H4 (cell line): ENCODE results near the gene ZNF407. TPM values are rescaled to one million over a fixed set of nuclear protein-coding genes. Genes with fewer than 3 reads are reported as not detected.
A peak's percentile ranks its signal among the peaks of the same experiment; 100 is the strongest.

Source experiments
- DNase-seq: peaks from one replicate; pipeline ENCODE4 v3.0.0-alpha.2; 2015; ENCODE audit warnings: low spot score
- total RNA-seq: library from RNA; depleted of rRNA; stranded (reverse); fragments of >200 nt; shearing (Covaris generic); gene quantifications from 2 replicates; pipeline ENCODE4 v1.2.3, GENCODE V29; 2014

ZNF407 gene
- total RNA-seq, 1 experiment from 2014 or later, result 5.6 TPM

DNA sequence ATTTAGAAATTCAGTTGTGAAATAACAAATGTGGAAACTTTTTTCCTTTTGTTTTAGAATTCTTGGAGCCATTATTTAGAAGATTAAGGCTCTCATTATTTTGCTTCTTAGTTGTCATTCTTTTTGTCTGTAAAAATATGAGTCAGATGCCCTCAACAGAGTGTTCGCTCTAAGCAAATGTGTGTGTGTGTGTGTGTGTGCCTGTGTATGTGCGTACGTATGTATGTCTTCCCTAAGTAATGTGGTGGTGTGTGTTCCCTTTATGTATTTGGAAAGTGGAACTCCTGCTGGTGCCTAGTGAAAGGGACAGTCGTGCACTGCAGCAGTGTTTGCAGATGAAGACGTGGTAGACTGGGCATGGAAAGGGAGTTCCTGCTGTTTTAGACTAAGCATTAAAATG is 27.5 kb downstream of the ZNF407 start:
- DNase-seq, result no peak

DNA sequence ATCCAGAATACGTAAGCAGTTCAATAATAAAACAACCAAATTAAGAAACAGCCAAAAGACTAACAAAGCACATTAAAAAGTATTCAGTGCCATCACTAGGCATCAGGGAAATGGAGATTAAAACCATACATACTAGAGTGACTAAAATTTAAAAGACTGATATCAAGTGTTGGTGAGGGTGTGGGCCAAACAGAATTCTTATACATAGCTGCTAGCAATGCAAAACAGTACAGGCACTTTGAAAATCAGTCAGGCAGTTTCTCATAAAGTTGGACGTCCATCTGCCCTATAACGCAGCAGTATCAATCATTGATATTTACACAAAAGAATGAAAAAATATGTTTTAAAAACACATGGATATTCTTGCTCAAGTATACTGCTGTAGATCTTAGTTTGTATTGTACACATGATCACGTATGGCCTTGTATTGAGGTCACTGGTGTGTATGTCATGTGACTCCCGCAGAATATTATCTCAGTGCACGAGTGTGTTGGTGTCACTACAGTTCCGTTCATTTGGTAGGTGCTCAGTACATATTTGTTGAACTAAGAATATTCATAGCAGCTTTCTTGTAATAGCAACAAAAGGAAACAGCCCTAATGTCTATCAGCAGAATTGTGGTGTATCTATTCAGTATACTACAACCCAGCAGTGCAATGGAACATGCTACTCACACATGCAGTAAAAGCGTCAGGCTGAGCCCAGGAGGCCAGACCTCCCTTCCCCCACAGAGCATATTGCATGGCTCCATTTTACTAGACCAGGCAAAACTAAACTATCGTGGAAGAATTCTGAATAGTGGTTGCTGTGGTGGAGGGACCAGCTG is 28.6 kb downstream of the ZNF407 start:
- no peak for DNase-seq

DNA sequence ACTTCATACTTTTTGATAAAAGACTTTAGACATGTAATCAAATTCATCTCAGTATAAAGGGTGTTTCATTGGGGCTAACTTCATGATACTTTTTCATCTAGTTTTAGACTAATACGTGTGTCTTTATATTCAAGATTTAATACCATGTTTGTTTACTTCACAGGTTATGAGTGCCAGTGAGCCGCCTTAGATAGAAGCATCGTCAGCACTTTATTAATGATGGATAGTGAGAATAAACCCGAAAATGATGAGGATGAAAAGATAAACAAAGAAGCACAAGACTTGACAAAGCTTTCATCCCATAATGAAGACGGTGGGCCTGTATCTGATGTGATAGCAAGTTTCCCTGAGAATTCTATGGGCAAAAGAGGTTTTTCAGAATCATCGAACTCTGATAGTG is 33.1 kb downstream of the ZNF407 start:
- DNase-seq, result no peak

DNA sequence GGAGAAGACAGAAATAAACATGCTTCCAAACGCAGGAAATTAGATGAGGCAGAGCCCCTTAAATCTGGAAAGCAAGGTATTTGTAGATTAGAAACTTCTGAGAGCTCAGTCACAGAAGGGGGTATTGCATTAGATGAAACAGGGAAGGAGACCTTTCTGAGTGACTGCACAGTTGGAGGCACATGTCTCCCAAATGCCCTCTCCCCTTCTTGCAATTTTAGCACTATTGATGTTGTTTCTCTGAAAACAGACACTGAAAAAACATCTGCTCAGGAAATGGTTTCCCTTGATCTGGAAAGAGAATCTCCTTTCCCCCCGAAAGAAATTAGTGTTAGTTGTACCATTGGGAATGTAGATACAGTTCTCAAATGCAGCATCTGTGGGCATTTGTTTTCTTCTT is 33.5 kb downstream of the ZNF407 start:
- DNase-seq, result no peak

DNA sequence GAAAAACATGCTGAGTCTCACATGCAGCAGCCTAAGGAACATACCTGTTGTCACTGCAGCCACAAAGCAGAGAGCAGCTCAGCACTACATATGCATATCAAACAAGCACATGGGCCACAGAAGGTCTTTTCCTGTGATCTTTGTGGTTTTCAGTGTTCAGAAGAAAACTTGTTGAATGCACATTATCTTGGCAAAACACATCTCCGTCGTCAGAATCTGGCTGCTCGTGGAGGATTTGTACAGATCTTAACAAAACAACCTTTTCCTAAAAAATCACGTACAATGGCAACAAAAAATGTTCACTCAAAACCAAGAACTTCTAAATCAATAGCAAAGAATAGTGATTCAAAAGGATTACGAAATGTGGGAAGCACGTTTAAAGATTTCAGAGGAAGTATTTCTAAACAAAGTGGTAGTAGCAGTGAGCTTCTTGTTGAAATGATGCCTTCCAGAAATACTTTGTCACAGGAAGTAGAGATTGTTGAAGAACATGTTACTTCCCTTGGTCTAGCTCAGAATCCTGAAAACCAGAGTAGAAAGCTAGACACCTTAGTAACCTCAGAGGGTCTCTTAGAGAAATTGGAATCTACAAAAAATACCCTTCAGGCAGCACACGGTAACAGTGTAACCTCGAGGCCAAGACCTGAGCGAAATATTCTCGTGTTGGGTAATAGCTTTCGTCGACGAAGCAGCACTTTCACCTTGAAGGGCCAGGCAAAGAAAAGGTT is 34.1 kb downstream of the ZNF407 start:
- DNase-seq, result no peak

DNA sequence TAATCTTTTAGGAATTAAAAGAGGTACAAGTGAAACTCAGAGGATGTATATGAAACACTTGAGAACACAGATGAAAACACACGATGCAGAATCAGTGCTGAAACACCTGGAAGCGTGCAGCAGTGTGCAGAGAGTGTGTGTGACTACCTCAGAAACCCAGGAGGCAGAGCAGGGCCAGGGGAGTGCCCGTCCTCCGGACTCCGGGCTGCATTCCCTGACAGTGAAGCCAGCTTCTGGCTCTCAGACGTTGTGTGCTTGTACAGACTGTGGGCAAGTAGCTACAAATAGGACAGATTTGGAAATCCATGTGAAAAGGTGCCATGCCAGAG is 34.6 kb downstream of the ZNF407 start:
- no peak for DNase-seq

DNA sequence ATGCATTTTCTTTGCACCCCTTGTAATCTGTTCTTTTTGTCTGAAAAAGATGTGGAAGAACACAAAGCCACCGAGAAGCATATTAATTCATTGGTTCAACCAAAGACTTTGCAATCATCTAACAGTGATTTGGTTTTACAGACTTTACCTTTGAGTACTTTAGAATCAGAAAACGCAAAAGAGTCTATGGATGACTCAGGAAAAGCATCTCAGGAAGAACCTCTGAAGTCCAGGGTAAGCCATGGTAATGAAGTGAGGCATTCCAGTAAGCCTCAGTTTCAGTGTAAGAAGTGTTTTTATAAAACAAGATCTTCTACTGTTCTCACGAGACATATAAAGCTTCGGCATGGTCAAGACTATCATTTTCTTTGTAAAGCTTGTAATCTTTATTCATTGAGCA is 35.2 kb downstream of the ZNF407 start:
- no peak for DNase-seq

DNA sequence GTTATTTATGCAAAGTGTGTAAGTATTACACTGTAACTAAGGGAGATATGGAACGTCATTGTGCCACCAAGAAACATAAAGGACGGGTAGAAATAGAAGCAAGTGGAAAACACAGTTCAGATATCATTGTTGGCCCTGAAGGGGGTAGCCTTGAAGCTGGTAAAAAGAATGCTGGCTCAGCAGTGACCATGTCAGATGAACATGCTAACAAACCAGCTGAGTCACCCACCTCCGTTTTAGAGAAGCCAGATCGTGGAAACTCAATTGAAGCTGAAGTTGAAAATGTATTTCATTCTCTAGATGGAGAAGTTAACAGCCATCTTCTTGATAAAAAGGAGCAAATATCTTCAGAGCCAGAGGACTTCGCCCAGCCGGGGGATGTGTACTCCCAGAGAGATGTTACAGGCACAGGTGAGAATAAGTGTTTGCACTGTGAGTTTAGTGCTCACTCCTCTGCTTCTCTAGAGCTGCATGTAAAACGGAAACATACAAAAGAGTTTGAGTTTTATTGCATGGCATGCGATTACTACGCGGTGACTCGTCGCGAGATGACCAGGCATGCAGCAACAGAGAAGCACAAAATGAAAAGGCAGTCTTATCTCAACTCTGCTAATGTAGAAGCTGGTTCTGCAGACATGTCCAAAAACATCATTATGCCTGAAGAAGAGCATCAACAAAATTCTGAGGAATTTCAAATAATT is 36.1 kb downstream of the ZNF407 start:
- DNase-seq, result no peak

DNA sequence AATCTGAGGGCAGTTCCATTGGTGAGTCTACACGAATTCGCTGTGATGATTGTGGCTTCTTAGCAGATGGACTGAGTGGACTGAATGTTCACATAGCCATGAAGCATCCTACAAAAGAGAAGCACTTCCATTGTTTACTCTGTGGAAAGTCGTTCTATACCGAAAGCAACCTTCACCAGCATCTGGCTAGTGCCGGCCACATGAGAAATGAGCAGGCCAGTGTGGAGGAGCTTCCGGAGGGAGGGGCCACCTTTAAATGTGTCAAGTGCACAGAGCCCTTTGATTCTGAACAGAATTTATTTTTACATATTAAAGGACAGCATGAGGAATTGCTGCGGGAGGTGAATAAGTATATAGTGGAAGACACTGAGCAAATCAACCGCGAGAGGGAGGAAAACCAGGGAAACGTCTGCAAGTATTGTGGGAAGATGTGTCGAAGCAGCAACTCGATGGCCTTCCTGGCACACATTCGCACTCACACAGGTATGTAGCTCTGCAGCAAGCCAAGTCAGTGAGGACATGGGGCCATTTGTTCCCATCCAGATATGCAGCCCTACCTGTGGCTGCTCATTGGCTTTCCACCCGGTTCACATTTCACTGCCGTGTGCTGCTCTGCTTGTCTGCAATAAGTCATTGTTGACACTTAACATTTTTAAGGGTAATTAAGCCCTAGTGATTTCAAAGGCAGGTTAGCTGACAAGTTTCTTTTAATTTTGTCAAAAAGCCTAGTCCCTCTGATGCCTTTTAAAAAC is 37.7 kb downstream of the ZNF407 start:
- no peak for DNase-seq

DNA sequence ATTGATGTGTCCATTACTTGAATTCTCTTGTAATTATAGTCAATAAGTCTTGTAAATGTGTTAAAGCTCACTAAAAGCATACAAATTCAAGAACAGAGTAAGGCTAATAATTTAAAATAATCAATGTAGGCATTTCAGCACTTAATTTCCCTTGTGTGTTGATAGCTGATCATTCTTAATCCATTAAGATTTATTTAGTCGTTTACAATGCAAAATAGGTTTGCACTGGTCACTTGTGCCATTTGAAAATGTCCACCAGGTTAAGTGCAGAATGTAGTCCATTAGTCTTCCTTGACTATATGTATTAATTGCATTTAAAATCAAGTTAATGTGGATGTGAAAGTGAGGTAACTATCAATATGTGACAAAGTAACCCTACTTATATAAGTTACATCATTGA is 39.4 kb downstream of the ZNF407 start:
- no peak for DNase-seq

DNA sequence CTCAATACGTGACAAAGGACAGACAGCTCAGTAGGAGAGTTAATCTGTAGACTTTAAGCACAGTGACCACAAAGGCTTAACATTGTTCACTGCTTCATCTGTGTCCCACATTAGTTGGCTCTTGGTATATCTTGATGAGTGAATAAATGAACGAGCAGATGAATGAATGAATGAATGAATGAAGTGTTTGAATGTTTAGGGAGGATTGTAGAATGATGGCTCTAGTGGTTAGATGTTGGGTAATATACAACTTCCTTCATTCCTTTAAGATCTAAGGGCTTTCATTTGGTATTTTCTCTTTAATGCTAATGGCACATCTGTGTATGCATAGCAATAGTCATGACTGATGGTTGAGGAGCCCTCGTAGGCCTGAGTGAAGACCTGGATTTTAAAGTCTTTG is 40.5 kb downstream of the ZNF407 start:
- DNase-seq, result no peak

DNA sequence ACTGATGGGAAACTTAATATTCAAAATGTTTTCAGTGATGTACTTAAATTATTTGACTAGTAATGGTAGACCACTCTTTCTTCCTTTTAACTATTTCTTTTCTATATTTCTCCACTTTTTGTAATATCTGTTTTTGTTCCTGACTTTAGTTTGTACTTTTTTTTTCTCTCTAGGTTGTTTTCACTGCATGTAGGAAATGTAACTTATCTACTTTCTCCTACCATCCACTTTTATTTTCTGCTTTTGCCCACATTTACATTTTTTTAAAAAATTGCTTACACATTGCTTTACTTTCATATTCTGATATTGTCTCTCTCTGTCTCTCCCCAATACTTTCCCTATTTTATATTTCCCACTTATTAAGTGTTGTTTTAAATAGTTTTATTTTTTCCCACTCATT is 47.0 kb downstream of the ZNF407 start:
- no peak for DNase-seq

DNA sequence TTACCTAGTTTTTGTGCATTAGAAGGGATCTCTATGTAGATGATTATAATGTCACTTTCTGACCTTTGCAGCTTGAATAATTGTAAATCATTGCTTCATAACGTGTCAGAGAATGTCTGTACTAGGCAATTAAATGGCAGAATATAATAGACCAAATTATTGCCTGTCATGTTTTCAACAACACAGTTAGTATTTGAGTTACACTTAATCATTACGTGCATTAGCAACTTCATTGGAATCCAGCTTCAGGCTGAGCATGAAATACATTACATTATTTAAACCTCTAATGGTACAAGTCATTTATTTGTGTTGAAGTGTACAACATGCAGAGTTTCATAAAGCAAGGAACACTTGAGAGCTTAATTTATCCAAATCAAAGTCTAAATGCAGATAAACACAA is 48.0 kb downstream of the ZNF407 start:
- no peak for DNase-seq

DNA sequence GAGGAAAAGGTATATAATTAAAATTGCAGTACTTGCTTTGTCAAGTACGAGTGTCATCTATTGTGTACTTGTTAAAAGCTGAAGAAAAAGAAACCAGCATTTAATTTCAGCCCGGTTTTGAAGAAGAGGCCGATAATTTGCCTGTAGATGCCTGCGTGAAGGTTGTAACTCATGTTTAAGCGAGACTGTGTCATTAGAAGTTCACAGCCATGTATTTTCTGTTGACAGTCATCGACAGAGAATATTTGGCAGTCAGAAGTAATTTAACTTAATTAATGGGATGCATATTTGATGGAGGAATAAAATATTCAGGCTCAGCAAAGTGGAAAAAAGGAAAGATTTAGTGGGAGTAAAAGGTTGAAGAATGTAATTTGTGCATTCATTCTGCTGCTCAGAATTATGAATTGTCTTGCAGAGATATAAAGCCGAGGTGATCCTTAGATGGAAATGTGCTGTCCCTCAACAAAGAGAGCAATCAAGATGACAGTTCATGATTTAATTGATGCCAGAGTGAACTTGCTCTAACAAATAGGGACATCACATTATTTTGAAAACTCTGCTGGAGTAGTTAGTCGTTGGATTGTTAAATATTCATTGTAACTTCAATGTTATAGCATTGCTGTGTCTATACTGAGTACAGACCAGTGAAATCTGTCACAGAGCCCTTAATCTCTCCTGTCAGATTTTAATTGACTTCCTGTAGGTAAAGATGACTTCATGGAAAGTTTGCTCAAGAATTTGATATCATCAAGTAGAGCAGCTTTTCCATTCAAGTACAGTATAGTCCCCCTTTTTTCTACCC is 53.9 kb downstream of the ZNF407 start:
- no peak for DNase-seq

DNA sequence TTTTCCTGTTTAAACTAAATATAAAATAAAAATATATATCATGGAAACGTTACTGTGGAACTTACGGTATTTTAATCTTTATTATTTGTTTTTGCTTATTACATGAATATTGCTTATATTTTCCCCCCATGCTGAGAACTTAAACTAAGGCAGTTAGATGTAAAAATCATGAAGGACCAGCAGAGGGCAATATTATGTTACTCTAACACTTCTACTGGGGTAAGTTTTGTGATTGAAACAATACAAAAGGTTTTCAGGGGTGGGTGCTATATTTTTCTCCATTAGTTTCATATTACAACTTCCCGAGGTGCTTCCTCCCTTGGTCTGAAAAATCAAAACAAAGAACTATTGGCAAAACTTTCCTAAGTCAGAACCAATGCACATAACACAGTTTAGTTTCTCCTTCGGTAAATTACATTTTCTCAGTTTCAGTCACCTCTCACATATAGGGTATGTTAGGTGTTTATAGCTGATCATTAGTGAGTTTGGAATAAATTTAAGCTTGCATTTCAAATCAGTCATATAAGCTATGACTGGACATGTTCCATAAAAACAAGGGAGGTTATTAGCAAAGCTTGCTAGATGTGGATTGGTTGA is 54.8 kb downstream of the ZNF407 start:
- peak; percentile 34 for DNase-seq

DNA sequence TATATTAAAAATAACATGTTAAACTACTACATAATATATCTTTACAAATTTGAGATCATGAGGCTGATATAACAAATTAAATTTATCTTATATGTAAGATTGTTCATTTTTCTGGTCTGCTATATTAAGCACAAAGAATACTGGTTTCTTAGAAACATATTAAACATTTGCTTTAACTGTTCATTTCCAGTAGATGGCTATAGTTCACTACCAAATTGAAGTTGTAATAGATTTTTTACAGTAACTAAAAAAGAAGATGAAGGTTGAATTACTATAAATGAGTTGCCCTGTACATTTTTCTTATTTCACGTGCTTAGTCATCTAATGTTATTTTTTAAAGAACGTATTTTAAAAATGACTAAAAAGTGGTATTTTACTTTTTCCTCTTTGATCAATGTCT is 57.0 kb downstream of the ZNF407 start:
- DNase-seq, result peak; percentile 43

DNA sequence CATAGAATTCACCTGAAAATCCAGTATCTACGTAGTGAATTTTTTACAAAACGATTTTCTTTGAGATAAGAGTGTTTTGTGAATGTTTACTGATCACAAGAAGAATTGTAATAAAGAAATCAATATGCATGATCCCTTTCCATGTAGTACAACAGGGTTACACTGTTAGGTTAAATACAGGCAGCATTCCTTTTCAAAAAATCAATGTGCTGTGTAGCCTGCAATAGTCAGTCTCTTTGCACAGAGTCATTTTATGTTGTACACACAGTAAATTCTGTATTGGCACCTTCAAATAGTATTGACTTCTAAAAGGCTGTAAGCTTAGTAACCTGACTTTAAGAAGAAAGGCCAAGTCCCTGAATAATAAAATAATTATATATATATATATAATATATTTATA is 63.3 kb downstream of the ZNF407 start:
- no peak for DNase-seq

DNA sequence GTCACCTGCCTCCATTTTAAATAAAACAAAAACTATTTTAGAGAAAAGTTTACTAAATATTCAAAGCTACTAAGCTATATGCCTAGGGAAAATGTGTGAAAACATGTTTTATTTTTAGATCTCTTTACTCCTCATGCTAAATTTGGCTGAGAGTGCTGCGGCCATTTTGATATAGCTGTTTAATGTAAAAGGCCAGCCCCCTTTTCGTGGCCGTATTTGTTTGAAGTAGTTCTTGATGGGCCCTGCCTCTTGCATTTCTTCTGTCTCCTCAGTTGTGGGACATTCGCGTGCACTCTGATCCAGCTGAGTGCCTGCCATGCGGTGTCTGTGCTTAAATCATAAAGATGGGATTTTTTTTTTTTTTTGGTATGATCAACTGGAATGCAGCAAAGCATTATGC is 64.0 kb downstream of the ZNF407 start:
- DNase-seq, result no peak

DNA sequence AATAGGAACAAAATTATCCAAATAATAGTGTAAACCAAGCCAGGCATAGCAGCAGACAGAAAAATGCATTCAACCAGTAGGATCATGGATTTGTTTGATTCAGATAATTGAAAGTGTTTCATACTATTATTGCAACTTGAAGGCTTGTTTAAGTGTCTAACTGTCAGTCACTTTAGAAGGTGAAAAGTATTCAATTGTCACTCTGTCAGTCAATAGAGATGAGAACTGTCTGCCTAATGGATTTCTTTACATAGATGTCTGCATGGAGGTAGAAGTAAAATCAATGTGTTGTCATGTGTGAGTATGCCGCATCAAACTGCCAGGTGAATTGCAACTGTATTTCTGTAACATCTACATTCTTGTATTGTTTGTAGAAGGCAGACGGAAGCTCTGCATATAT is 65.0 kb downstream of the ZNF407 start:
- DNase-seq, result no peak

DNA sequence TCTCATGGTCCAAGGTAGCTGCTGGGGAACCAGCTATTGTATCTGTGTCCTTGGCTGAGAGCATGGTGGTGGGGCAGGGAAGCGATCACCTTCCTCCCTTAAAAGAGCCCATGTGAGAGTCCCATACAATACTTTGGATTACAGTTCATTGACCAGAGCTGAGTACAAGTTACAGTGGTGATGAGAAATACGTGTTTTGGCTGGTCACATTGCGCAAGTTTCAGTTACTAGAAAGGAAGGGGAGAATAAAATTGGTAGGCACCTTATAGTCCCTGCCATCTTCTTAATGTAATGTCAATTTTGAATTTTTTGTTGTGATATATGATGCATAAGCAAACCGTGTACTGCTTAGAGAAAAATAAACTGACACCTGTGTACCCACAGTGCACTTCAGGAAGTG is 67.7 kb downstream of the ZNF407 start:
- DNase-seq, result no peak

DNA sequence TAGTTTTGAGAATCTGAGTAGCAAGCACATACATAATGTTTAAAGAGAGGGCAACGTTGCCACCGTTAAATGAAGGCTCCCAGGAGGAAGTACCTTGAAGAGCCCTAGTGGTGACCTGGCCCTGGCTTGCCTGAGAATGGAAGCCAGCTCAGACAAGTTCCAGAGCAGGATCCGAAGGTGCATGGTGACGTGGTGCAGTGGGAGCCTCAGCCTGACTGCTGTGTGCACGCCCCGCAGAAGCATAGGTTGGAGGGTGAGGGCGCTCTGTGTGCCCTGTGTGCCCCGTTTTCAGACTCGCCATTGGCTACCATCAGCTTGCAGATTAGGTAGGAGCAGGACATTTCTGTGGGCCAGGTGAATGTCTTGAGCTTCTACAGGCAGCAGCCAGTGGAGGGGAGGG is 68.2 kb downstream of the ZNF407 start:
- DNase-seq, result no peak
